Measurements from ENCODE around the gene MOB2.

- TF ChIP-seq CTCF (IDR thresholded peaks at IDR 0.05), result no peak
- TF ChIP-seq POLR2A (IDR thresholded peaks at IDR 0.05), result no peak
Observed at GRCh38 chr11:1528710-1529109, 42.1 kb upstream of the MOB2 start.

All from vagina (tissue), 2 donors.